Subcutaneous abdominal adipose tissue (tissue), 5 donors: Measurements from ENCODE around the gene RGS8.

Source experiments
- H3K27ac ChIP-seq: one replicate; pipeline ENCODE4 v1.7.0; 2013; ENCODE audit warnings: low read depth, mild to moderate bottlenecking, inconsistent platforms, low read length, moderate library complexity
- H3K27me3 ChIP-seq, 5 donors: one replicate each; pipeline ENCODE4 v1.7.0; 2013; ENCODE audit warnings: low read length in 5 of 5, inconsistent platforms in 1 of 5; ENCODE audit not compliant: control insufficient read depth in 5 of 5, insufficient read depth in 4 of 5
- H3K36me3 ChIP-seq, 5 donors: one replicate each; pipeline ENCODE4 v1.7.0; 2013; ENCODE audit warnings: low read length in 5 of 5; ENCODE audit not compliant: control insufficient read depth in 5 of 5, insufficient read depth in 5 of 5
- H3K4me1 ChIP-seq, 5 donors: one replicate each; pipeline ENCODE4 v1.7.0; 2013; ENCODE audit warnings: low read length in 5 of 5, mild to moderate bottlenecking in 3 of 5, moderate library complexity in 1 of 5; ENCODE audit not compliant: control insufficient read depth in 5 of 5, insufficient read depth in 5 of 5
- H3K4me3 ChIP-seq, 5 donors: one replicate each; pipeline ENCODE4 v1.7.0; 2013; ENCODE audit warnings: low read length in 5 of 5, low read depth in 1 of 5
- H3K9ac ChIP-seq, 5 donors: one replicate each; pipeline ENCODE4 v1.7.0; 2013; ENCODE audit warnings: low read length in 5 of 5, mild to moderate bottlenecking in 4 of 5, moderate library complexity in 3 of 5
- H3K9me3 ChIP-seq, 5 donors: one replicate each; pipeline ENCODE4 v1.7.0; 2013; ENCODE audit warnings: low read length in 5 of 5; ENCODE audit not compliant: control insufficient read depth in 5 of 5
- donor health status: healthy.
- donor health status: healthy.
- donor health status: healthy.
- donor health status: healthy.
- donor health status: healthy.

The RGS8 gene

GRCh38 chr1:182644886-182645285, 39.5 kb downstream of the RGS8 start:
- Histone ChIP-seq H3K27me3 (peaks cover 0 to 7% (median 0%) of the 10 kb centered on the region in 5 donors), H3K27ac (no peak overlapping the region), H3K9ac (no peak overlapping the region), H3K4me1 (no peaks in the 10 kb centered on the region), H3K4me3 (no peak overlapping the region), H3K36me3 (no peaks in the 10 kb centered on the region), H3K9me3 (no peaks in the 10 kb centered on the region)

DNA sequence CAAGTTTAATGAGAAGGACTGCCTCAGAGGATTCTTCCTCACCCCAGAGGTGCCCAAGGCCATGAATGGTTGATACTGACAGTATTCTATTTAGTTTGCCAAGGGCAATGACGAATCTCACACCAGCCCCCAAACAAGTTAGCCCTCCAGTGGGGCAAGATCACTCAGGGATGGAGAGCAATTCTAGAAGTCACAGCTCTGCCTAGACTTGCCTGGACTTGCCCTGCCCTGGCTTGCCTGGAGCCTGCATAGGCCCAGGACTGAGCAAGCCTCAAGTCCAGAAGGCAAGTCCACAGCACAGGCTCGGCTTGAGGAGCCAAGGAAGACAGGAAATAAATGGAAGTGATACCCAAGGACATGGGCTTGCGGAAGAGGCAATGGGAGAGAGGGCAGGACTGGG, 40.7 kb downstream of the RGS8 start:
- no peaks in the 10 kb centered on the region for H3K4me1 ChIP-seq
- no peak overlapping the region for H3K9ac ChIP-seq
- no peaks in the 10 kb centered on the region for H3K9me3 ChIP-seq
- no peak overlapping the region for H3K27ac ChIP-seq
- H3K27me3 ChIP-seq, result peaks cover 0 to 7% (median 0%) of the 10 kb centered on the region in 5 donors
- H3K4me3 ChIP-seq, result no peak overlapping the region
- H3K36me3 ChIP-seq, result no peaks in the 10 kb centered on the region

GRCh38 chr1:182642461-182642860, 41.9 kb downstream of the RGS8 start:
- Histone ChIP-seq H3K36me3 (no peaks in the 10 kb centered on the region), H3K9me3 (no peaks in the 10 kb centered on the region)

DNA sequence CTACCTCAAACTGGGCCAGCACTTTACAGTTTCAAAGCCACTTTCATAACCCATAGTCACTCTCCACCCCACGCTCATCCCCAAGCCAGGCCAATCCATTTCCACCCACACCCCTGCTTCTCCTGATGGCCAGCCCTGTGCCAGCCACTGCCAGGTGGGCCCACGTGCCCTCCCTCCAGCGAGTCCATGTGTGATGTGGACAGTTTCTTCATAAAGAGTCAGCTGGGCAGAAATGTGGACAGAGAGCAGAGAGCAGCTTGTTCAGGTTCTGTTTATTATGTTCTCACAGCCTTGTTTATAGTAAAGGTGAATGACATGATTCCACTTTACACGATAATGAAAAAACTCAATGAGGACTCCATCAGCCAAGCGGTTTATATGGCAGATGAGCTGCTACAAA, 42.8 kb downstream of the RGS8 start:
- H3K9me3 ChIP-seq, result no peaks in the 10 kb centered on the region

More at GRCh38 chr1:182642461-182642860, 41.9 kb downstream of the RGS8 start:
- H3K4me3 ChIP-seq, result no peak overlapping the region
- H3K27me3 ChIP-seq, result peaks cover 0 to 7% (median 0%) of the 10 kb centered on the region in 5 donors
- H3K27ac ChIP-seq, result no peak overlapping the region
- no peak overlapping the region for H3K9ac ChIP-seq
- no peaks in the 10 kb centered on the region for H3K4me1 ChIP-seq

DNA sequence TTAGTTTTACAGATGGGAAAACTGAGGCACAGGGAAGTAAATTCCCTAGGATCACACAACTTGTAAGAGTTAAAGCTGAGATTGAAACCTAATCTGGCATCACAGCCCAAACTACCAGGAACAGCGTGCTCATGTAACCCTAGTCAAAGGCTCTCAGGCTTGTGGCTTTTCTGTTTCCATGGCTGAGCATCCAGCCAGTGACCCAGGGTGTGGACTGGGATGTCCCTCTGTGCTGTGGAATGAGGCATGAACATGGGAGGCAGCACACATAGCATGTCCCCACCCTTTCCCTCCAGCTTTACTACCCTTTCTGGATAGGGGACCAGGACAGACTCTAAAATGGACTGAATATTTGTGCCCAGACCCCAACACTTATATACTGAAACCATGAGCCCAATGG, 45.1 kb downstream of the RGS8 start:
- Histone ChIP-seq H3K27ac (no peak overlapping the region), H3K4me1 (no peaks in the 10 kb centered on the region), H3K27me3 (peaks cover 0 to 7% (median 5%) of the 10 kb centered on the region in 5 donors)

More for the DNA sequence above, 42.8 kb downstream of the RGS8 start:
- Histone ChIP-seq H3K4me3 (no peak overlapping the region), H3K27ac (no peak overlapping the region), H3K27me3 (peaks cover 0 to 7% (median 0%) of the 10 kb centered on the region in 5 donors), H3K9ac (no peak overlapping the region), H3K36me3 (no peaks in the 10 kb centered on the region), H3K4me1 (no peaks in the 10 kb centered on the region)

GRCh38 chr1:182637769-182638168, 46.6 kb downstream of the RGS8 start:
- no peaks in the 10 kb centered on the region for H3K36me3 ChIP-seq
- no peaks in the 10 kb centered on the region for H3K9me3 ChIP-seq
- H3K9ac ChIP-seq, result no peak overlapping the region
- H3K27ac ChIP-seq, result no peak overlapping the region
- peaks cover 0 to 6% (median 4%) of the 10 kb centered on the region in 5 donors for H3K27me3 ChIP-seq
- H3K4me1 ChIP-seq, result peaks cover 0 to 4% (median 0%) of the 10 kb centered on the region in 5 donors
- H3K4me3 ChIP-seq, result no peak overlapping the region

More for the DNA sequence above, 45.1 kb downstream of the RGS8 start:
- H3K9me3 ChIP-seq, result no peaks in the 10 kb centered on the region
- no peak overlapping the region for H3K4me3 ChIP-seq
- H3K9ac ChIP-seq, result no peak overlapping the region
- no peaks in the 10 kb centered on the region for H3K36me3 ChIP-seq

- peaks cover 0 to 6% (median 0%) of the 10 kb centered on the region in 5 donors for H3K4me1 ChIP-seq
- peaks cover 0 to 8% (median 6%) of the 10 kb centered on the region in 5 donors for H3K27me3 ChIP-seq
- no peaks in the 10 kb centered on the region for H3K36me3 ChIP-seq
- H3K4me3 ChIP-seq, result no peak overlapping the region
- H3K27ac ChIP-seq, result no peak overlapping the region
- H3K9ac ChIP-seq, result no peak overlapping the region
- no peaks in the 10 kb centered on the region for H3K9me3 ChIP-seq
Measured at GRCh38 chr1:182635871-182636270, 48.5 kb downstream of the RGS8 start.
